Activated CD8-positive, alpha-beta T cell treated with anti-CD3 and anti-CD28 coated beads, Interleukin-2, amount 10 ng/mL, durations not matched to agents 7 days and 5 days (primary cell): ENCODE measurements around the gene PLEK. TPM values are rescaled to one million over a fixed set of nuclear protein-coding genes. Genes with fewer than 3 reads are reported as not detected.

ENCODE experiments used
- ATAC-seq: fragments of 150-1000 bp; cut with Tn5 transposase; one replicate; pipeline ENCODE4 v1.10.0; 2021; ENCODE audit warnings: moderate library complexity
- CTCF ChIA-PET: fragments of 350-600 bp; sonication (Branson Sonifier 250); formaldehyde crosslinking; loops from one replicate; lab custom pipeline; 2021; ENCODE audit warnings: antibody characterized with exemption; lab: Charles Lee
- POLR2A ChIA-PET: fragments of 350-600 bp; sonication (Branson Sonifier 250); formaldehyde crosslinking; loops from one replicate; lab custom pipeline; 2021; ENCODE audit warnings: antibody characterized with exemption; lab: Charles Lee
- DNase-seq: peaks from one replicate; pipeline ENCODE4 v3.0.0-alpha.2; 2020
- H3K27ac Mint-ChIP-seq: one replicate; pipeline ENCODE4 v1.8.0; 2021; ENCODE audit warnings: mild to moderate bottlenecking, mixed read lengths
- H3K27me3 Mint-ChIP-seq: one replicate; pipeline ENCODE4 v1.8.0; 2021; ENCODE audit warnings: low read depth, mixed read lengths
- H3K36me3 Mint-ChIP-seq: one replicate; pipeline ENCODE4 v1.8.0; 2021; ENCODE audit warnings: low read depth, mixed read lengths
- H3K4me1 Mint-ChIP-seq: one replicate; pipeline ENCODE4 v1.8.0; 2021; ENCODE audit warnings: low read depth, mixed read lengths
- H3K4me3 Mint-ChIP-seq: one replicate; pipeline ENCODE4 v1.8.0; 2021; ENCODE audit warnings: mild to moderate bottlenecking, mixed read lengths
- H3K9me3 Mint-ChIP-seq: one replicate; pipeline ENCODE4 v1.8.0; 2022; ENCODE audit warnings: mixed read lengths; ENCODE audit not compliant: insufficient read depth
- total RNA-seq, 2 experiments: library from RNA; stranded (reverse); gene quantifications; one replicate each; pipeline ENCODE4 v1.2.3, GENCODE V29; 2021

PLEK gene
- total RNA-seq, 2 experiments from 2014 or later: 4.5 to 4.7 TPM

- ATAC-seq (no peak), DNase-seq (no peak)
- Mint-ChIP-seq H3K27me3 (peaks cover 2% of the 10 kb centered on the region), H3K27ac (no peak overlapping the region), H3K36me3 (no peaks in the 10 kb centered on the region), H3K4me3 (no peak overlapping the region), H3K4me1 (peaks cover 9% of the 10 kb centered on the region), H3K9me3 (no peaks in the 10 kb centered on the region)
- ChIA-PET POLR2A (no interaction called here), CTCF (interaction anchor here (0.6 to 2.1 kb wide), 12 partner anchors 8 to 235 kb away, joined by 3 to 13 read pairs (median 4); no protein-coding TSS in a partner anchor)
Measured at GRCh38 chr2:68357605-68358337, 7.3 kb upstream of the PLEK start.

DNA sequence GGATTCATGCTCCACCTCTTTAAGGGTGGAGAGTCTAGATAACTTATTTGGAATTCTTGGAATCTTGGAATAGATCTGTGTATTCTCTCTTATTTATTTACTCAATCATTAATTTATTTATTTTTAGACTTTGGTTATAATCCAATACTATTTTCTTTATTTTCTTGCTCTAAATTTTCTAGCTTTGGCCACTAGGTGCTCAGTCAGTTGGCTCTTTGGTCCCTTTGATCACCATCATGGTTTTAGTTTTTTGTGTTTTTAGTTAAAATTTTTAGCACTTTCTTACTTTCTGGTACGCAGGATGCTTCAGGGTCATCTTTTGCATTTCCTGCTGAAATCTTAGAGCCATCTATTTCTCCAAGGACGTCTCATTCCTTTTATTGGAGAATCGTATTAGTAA lies 5.2 kb upstream of the PLEK start:
- Mint-ChIP-seq H3K36me3 (no peaks in the 10 kb centered on the region), H3K27ac (no peak overlapping the region), H3K4me1 (peaks cover 13% of the 10 kb centered on the region), H3K4me3 (no peak overlapping the region), H3K27me3 (peaks cover 1% of the 10 kb centered on the region), H3K9me3 (no peaks in the 10 kb centered on the region)
- ChIA-PET CTCF (interaction anchor here (0.7 to 4.8 kb wide), 9 partner anchors 12 to 103 kb away, joined by 3 to 72 read pairs (median 6); no protein-coding TSS in a partner anchor), POLR2A (no interaction called here)
- ATAC-seq (no peak), DNase-seq (no peak)

GRCh38 chr2:68362069-68362468 lies 3.0 kb upstream of the PLEK start:
- POLR2A ChIA-PET: no interaction called here
- H3K36me3 Mint-ChIP-seq: no peaks in the 10 kb centered on the region
- CTCF ChIA-PET: interaction anchor here (4.8 kb wide), 1 partner anchor 78 kb away, joined by 72 read pairs; no protein-coding TSS in a partner anchor
- H3K27me3 Mint-ChIP-seq: peaks cover 4% of the 10 kb centered on the region
- peak overlapping the region; percentile 41 for H3K27ac Mint-ChIP-seq
- H3K9me3 Mint-ChIP-seq: no peaks in the 10 kb centered on the region
- ATAC-seq (peak; percentile 81), DNase-seq (peak; percentile 88)
- peaks cover 18% of the 10 kb centered on the region for H3K4me1 Mint-ChIP-seq
- H3K4me3 Mint-ChIP-seq: peak overlapping the region; percentile 19

GRCh38 chr2:68362749-68363148 lies 2.3 kb upstream of the PLEK start:
- Mint-ChIP-seq H3K27ac (no peak overlapping the region), H3K36me3 (no peaks in the 10 kb centered on the region), H3K9me3 (no peaks in the 10 kb centered on the region), H3K4me1 (peaks cover 18% of the 10 kb centered on the region), H3K4me3 (no peak overlapping the region), H3K27me3 (peaks cover 4% of the 10 kb centered on the region)
- DNase-seq: no peak
- ChIA-PET POLR2A (no interaction called here), CTCF (interaction anchor here (4.8 kb wide), 1 partner anchor 78 kb away, joined by 72 read pairs; no protein-coding TSS in a partner anchor)
- ATAC-seq: no peak

DNA sequence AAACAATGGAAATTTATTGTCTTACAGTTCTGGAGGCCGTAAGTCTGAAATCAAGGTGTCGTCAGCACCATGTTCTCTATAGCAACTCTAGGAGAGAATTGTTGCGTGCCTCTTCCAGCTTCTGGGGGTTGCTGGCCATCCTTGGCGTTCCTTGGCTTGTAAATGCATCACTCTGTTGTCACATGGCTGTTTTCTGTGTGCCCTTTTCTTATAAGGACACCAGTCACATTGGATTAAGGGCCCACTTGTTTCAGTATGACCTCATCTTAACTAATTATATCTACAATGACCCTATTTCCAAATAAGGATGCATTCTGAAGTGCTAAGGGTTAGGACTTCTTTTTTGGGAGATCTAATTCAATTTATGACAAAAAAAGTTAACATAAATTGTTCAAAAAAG lies 1.4 kb upstream of the PLEK start:
- Mint-ChIP-seq H3K9me3 (no peaks in the 10 kb centered on the region), H3K27me3 (peaks cover 4% of the 10 kb centered on the region), H3K4me1 (peaks cover 18% of the 10 kb centered on the region), H3K36me3 (no peaks in the 10 kb centered on the region), H3K4me3 (no peak overlapping the region), H3K27ac (no peak overlapping the region)
- CTCF ChIA-PET: interaction anchor here (4.8 kb wide), 1 partner anchor 77 kb away, joined by 72 read pairs; no protein-coding TSS in a partner anchor
- DNase-seq (no peak), ATAC-seq (no peak)
- POLR2A ChIA-PET: no interaction called here

DNA sequence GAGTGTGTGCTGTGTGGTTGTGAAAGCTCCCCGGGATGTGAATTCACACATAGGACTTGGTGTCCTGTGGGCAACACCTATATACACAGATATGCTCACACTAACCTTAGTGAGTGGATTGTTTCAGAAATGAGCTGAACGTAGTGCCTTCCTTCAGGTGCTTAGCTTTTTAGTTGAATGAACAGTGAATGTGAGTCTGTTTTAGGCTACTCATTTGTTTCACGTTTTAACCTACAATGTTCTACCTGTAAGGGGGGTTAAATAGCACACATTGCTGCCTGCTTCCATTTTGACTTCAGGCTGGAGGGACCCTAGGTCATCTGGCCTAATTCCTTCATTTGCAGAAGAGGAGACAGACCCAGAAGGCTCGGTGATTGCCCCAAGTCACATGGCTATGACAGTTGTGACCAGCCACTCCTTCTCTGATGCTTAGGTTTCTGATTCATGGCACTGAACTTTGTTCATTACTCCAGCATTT lies 1.0 kb downstream of the PLEK start:
- Mint-ChIP-seq H3K4me3 (peak overlapping the region; percentile 23), H3K27ac (peak overlapping the region; percentile 22), H3K36me3 (no peaks in the 10 kb centered on the region), H3K27me3 (peaks cover 7% of the 10 kb centered on the region), H3K4me1 (peaks cover 18% of the 10 kb centered on the region), H3K9me3 (no peaks in the 10 kb centered on the region)
- DNase-seq (no peak), ATAC-seq (no peak)
- CTCF ChIA-PET: interaction anchor here (0.8 to 4.1 kb wide), 7 partner anchors 9 to 244 kb away, joined by 3 to 25 read pairs (median 3); no protein-coding TSS in a partner anchor
- POLR2A ChIA-PET: interaction anchor here (1.1 to 1.4 kb wide), 2 partner anchors 22 to 101 kb away, joined by 3 to 4 read pairs; partner anchors contain the start of genes APLF and FBXO48

- Mint-ChIP-seq H3K4me1 (peaks cover 15% of the 10 kb centered on the region), H3K27me3 (peaks cover 5% of the 10 kb centered on the region), H3K4me3 (no peak overlapping the region), H3K9me3 (no peaks in the 10 kb centered on the region), H3K27ac (no peak overlapping the region), H3K36me3 (no peaks in the 10 kb centered on the region)
- ATAC-seq: no peak
- no peak for DNase-seq
- ChIA-PET CTCF (interaction anchor here (1.8 to 4.1 kb wide), 2 partner anchors 12 to 73 kb away, joined by 5 to 25 read pairs; no protein-coding TSS in a partner anchor), POLR2A (no interaction called here)
Measured at GRCh38 chr2:68367953-68368653, 3.0 kb downstream of the PLEK start.

DNA sequence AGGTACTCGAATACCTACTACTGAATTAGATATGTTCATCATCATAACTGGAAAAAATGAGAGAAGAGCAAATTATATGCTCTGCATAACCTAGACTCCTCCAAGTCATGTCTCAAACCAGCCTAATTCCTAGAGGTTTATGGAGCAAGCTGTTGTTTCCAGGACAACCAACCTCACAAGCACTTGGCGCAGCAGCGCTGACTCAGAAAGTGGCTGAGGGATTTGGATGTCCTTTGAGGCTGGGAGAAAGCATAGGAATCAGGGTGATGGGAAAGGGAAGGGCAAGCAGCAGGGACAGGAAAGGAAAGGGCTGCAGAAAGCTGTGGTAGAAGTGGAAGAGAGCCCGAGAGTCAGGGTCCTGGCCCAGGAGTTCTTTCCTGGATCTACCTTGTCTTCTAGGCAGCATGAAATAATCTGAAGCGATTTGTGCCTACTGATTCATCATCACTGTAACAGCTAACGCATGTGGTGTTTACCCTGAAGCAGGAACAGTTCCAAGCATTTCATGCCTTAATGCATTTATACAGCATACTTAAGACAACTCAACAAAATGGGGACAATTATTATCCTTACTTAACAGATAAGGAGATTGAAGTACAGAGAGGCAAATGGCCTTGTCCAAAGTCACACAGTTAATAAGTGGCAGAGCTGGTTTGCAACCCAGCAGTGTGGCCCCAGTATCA lies 3.7 kb downstream of the PLEK start:
- no peak for ATAC-seq
- DNase-seq: no peak
- POLR2A ChIA-PET: no interaction called here
- no peaks in the 10 kb centered on the region for H3K9me3 Mint-ChIP-seq
- H3K36me3 Mint-ChIP-seq: no peaks in the 10 kb centered on the region
- peaks cover 5% of the 10 kb centered on the region for H3K27me3 Mint-ChIP-seq
- CTCF ChIA-PET: interaction anchor here (1.8 kb wide), 1 partner anchor 11 kb away, joined by 5 read pairs; no protein-coding TSS in a partner anchor
- peaks cover 15% of the 10 kb centered on the region for H3K4me1 Mint-ChIP-seq
- H3K27ac Mint-ChIP-seq: no peak overlapping the region
- no peak overlapping the region for H3K4me3 Mint-ChIP-seq

DNA sequence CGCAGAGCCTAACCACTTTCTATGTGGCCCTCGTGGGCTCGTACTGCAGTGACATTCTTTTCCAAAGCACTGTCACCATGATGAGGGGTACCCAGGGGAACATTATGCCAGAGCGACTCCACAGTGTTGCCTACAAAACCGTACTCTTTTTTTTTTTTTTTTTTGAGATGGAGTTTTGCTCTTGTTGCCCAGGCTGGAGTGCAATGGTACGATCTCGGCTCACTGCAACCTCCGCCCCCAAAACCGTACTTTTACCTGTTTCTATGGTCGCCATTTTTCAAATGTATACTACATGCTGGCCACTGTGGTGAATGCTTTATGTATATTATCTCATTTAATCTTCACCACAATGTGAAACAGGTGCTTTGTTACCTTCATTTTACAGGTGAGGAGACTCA lies 4.3 kb downstream of the PLEK start:
- no peak overlapping the region for H3K27ac Mint-ChIP-seq
- ATAC-seq (no peak), DNase-seq (no peak)
- peaks cover 5% of the 10 kb centered on the region for H3K27me3 Mint-ChIP-seq
- ChIA-PET CTCF (interaction anchor here (1.8 kb wide), 1 partner anchor 11 kb away, joined by 5 read pairs; no protein-coding TSS in a partner anchor), POLR2A (no interaction called here)
- no peak overlapping the region for H3K4me3 Mint-ChIP-seq
- no peaks in the 10 kb centered on the region for H3K36me3 Mint-ChIP-seq
- H3K9me3 Mint-ChIP-seq: no peaks in the 10 kb centered on the region
- peaks cover 15% of the 10 kb centered on the region for H3K4me1 Mint-ChIP-seq

DNA sequence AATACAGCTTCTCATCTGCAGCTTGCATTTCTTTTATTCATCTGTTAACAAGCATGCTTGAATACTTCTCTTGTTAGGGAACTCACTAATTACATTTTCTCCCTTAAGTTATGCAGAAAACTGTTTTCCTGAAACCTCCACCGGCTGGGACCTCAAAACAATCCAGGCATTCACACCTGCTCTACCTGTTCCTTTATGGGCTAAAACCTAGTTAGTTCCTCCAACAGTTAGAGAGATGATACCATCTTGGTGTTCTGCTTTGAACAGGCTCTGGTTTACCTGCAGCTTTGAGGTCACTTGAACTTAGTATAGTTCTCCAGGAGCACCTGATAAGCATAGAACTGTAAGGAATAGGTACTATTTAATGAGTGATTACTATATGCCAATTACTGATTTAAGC lies 6.1 kb downstream of the PLEK start:
- no peaks in the 10 kb centered on the region for H3K9me3 Mint-ChIP-seq
- peaks cover 8% of the 10 kb centered on the region for H3K4me1 Mint-ChIP-seq
- no peaks in the 10 kb centered on the region for H3K36me3 Mint-ChIP-seq
- H3K27me3 Mint-ChIP-seq: peaks cover 3% of the 10 kb centered on the region
- H3K4me3 Mint-ChIP-seq: no peak overlapping the region
- CTCF ChIA-PET: interaction anchor here (1.3 to 3.8 kb wide), 4 partner anchors 12 to 554 kb away, joined by 3 to 17 read pairs (median 6); no protein-coding TSS in a partner anchor
- POLR2A ChIA-PET: interaction anchor here (0.7 to 1.4 kb wide), 2 partner anchors 16 to 363 kb away, joined by 3 to 4 read pairs; no protein-coding TSS in a partner anchor
- no peak for ATAC-seq
- no peak for DNase-seq
- H3K27ac Mint-ChIP-seq: no peak overlapping the region

GRCh38 chr2:68371581-68371980 lies 6.5 kb downstream of the PLEK start:
- peaks cover 3% of the 10 kb centered on the region for H3K27me3 Mint-ChIP-seq
- H3K27ac Mint-ChIP-seq: no peak overlapping the region
- no peak overlapping the region for H3K4me3 Mint-ChIP-seq
- DNase-seq (no peak), ATAC-seq (peak; percentile 42)
- POLR2A ChIA-PET: interaction anchor here (0.7 to 1.4 kb wide), 3 partner anchors 15 to 362 kb away, joined by 3 to 6 read pairs (median 4); no protein-coding TSS in a partner anchor
- CTCF ChIA-PET: interaction anchor here (1.3 to 3.8 kb wide), 4 partner anchors 12 to 553 kb away, joined by 3 to 17 read pairs (median 6); no protein-coding TSS in a partner anchor
- H3K9me3 Mint-ChIP-seq: no peaks in the 10 kb centered on the region
- H3K36me3 Mint-ChIP-seq: no peaks in the 10 kb centered on the region
- peaks cover 8% of the 10 kb centered on the region for H3K4me1 Mint-ChIP-seq
